Endometrium (tissue), 2 donors: ENCODE results near the gene BMAL1.

ENCODE experiments used
- FAIRE-seq: peaks from 2 replicates; lab custom pipeline; 2012; peaks lifted over from hg19 to GRCh38; lab: Jason Lieb, UNC
- donor health status: control.
- donor health status: control.

BMAL1 gene

GRCh38 chr11:13261591-13262061, 16.0 kb upstream of the BMAL1 start:
- no peak for FAIRE-seq

- FAIRE-seq: no peak
Measured at GRCh38 chr11:13262096-13262495, 15.5 kb upstream of the BMAL1 start.

- FAIRE-seq: no peak
Measured at GRCh38 chr11:13268791-13269190, 8.8 kb upstream of the BMAL1 start.

- FAIRE-seq: no peak
Measured at GRCh38 chr11:13269775-13270174, 7.8 kb upstream of the BMAL1 start.

GRCh38 chr11:13271060-13271693, 6.4 kb upstream of the BMAL1 start:
- no peak for FAIRE-seq

- no peak for FAIRE-seq
Measured at GRCh38 chr11:13276454-13276831, 1.1 kb upstream of the BMAL1 start.

GRCh38 chr11:13276832-13277767, 490 bp upstream of the BMAL1 start:
- FAIRE-seq: peak; percentile 77

GRCh38 chr11:13278609-13279486, 1.3 kb downstream of the BMAL1 start:
- no peak for FAIRE-seq

- FAIRE-seq: no peak
Measured at GRCh38 chr11:13279487-13279834, 1.9 kb downstream of the BMAL1 start.

GRCh38 chr11:13280092-13280722, 2.6 kb downstream of the BMAL1 start:
- no peak for FAIRE-seq

GRCh38 chr11:13280777-13281176, 3.2 kb downstream of the BMAL1 start:
- FAIRE-seq: no peak

GRCh38 chr11:13283636-13284035, 6.0 kb downstream of the BMAL1 start:
- FAIRE-seq: no peak

- FAIRE-seq: no peak
Measured at GRCh38 chr11:13284776-13285588, 7.4 kb downstream of the BMAL1 start.

- FAIRE-seq: no peak
Measured at GRCh38 chr11:13286279-13286821, 8.8 kb downstream of the BMAL1 start.

- no peak for FAIRE-seq
Measured at GRCh38 chr11:13287036-13287435, 9.4 kb downstream of the BMAL1 start.

- no peak for FAIRE-seq
Measured at GRCh38 chr11:13287681-13288080, 10.1 kb downstream of the BMAL1 start.

GRCh38 chr11:13288375-13289029, 10.9 kb downstream of the BMAL1 start:
- no peak for FAIRE-seq

GRCh38 chr11:13289081-13289480, 11.5 kb downstream of the BMAL1 start:
- no peak for FAIRE-seq

GRCh38 chr11:13290221-13290980, 12.8 kb downstream of the BMAL1 start:
- FAIRE-seq: no peak

GRCh38 chr11:13291361-13291760, 13.8 kb downstream of the BMAL1 start:
- no peak for FAIRE-seq
